AG09309 (cell line): ENCODE data around the gene SEMA3F.

Experiments used
- DNase-seq: peaks from one replicate; pipeline ENCODE4 v3.0.0-alpha.2; 2010; ENCODE audit warnings: low read depth
- H3K4me3 ChIP-seq: 2 replicates; pipeline ENCODE4 v1.5.1; 2011; ENCODE audit warnings: mild to moderate bottlenecking, low read depth, low read length, moderate library complexity; ENCODE audit not compliant: control insufficient read depth
- TF ChIP-seq, protein P1 (sequence below): IDR thresholded peaks from 2 replicates; pipeline ENCODE4 v1.5.1; 2011; ENCODE audit warnings: mild to moderate bottlenecking, low read depth, low read length, inconsistent platforms; ENCODE audit not compliant: insufficient read depth, control insufficient read depth; ENCODE audit errors: missing control alignments

SEMA3F gene

DNA sequence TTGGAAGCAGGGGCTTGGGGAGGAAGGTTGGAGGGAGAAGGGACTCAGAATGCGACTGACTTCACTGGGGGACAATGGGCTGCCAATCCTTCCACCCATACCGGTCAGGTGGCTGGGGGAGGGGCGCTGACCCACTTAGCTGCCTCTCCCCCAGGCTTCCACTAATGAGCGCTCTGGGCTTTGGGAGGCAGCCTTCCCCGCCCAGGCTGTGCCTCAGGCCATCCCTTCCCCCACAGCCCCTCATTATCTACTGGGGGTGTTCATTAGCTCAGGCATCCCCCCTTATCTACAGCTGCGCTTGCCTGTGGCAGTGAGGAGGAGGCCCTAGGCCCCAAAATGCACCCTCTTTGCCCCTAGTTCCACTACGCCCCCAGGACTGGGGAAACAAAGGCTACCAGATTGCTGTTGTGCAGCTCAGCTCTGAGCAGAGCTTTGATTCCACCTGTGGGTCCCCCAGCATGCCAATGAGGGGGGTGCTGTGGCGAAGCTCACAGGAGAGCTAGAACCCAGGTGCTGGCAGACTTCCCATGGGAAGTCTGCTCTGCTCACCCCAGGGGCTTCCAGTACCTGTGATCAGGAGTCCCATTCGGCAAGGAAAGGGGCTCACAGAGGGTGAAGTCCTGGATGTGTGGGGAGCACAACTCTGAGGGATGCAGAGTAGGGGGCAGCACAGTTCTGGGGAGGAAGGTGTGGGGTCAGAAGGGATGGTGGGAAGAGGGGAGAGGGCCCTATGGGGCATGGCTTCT is 29.4 kb upstream of the SEMA3F start:
- H3K4me3 ChIP-seq = no peak overlapping the region
- TF ChIP-seq, protein P1, sequence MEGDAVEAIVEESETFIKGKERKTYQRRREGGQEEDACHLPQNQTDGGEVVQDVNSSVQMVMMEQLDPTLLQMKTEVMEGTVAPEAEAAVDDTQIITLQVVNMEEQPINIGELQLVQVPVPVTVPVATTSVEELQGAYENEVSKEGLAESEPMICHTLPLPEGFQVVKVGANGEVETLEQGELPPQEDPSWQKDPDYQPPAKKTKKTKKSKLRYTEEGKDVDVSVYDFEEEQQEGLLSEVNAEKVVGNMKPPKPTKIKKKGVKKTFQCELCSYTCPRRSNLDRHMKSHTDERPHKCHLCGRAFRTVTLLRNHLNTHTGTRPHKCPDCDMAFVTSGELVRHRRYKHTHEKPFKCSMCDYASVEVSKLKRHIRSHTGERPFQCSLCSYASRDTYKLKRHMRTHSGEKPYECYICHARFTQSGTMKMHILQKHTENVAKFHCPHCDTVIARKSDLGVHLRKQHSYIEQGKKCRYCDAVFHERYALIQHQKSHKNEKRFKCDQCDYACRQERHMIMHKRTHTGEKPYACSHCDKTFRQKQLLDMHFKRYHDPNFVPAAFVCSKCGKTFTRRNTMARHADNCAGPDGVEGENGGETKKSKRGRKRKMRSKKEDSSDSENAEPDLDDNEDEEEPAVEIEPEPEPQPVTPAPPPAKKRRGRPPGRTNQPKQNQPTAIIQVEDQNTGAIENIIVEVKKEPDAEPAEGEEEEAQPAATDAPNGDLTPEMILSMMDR = no peak
- DNase-seq = no peak

DNA sequence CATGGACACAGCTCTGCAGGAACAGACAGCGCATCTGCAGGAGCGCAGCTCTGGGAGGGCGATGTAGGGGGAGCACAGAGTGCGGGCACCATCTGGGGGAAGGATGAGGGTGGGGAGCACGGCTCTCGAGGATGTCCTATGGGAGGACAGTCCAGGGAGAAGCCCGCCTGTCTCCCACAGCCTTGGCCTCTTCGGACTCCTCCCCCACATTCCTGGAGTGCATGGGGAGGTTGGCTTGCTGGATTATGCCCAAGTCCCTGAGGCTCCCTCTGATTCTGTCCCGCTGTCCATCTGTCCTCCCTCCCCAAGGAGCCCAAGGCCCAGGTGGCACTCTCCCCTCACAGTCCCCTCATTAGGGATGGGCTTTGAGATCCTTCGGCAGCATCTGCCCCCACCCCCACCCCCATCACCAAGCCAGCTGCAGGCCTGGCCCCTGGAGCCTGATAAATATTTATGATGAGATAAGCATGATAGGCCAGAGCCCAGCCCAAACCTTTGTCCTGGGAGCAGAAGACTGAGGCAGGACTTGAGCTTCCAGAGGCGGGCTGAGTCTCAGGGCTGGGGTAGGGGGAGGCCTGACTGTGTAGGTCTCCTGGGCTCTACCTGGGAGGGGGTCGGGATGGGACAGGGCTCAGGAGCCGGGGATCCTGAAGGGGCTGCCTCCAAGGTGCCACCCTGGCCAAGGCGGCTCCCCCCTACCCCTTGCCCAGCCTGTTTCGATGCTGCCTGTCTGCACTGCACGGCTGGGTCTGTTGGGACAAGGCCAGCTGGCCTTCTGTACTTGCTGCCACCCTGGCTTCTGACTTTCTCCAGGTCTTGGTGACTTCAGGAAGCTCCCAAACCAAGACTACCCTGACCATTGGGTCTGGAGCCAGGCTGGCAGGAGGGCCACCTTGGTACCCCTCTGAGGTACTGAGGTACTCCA is 28.6 kb upstream of the SEMA3F start:
- no peak for DNase-seq
- TF ChIP-seq, protein P1 = no peak
- H3K4me3 ChIP-seq = no peak overlapping the region

DNA sequence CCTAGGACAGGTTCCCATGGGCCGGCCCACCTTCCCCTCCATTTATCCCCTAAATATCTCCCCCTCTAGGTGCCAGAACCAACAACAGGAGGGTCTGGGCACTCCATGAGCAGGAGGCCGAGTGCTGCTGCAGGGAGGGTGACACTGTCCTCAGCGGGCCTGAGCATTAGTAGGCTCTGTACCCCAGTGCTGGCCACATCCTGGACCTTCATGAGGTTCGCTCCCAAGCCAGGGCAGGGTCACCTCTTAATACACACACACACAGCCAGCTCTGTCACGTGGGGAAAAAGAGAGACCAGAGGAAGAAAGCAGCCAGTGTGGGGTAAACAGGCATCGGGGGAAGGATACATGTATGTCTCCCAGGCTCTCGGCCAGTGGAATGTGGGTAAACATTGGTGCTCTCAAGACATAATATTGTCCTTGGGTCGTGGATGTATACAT is 27.9 kb upstream of the SEMA3F start:
- no peak overlapping the region for H3K4me3 ChIP-seq
- DNase-seq = no peak
- TF ChIP-seq, protein P1 = no peak

DNA sequence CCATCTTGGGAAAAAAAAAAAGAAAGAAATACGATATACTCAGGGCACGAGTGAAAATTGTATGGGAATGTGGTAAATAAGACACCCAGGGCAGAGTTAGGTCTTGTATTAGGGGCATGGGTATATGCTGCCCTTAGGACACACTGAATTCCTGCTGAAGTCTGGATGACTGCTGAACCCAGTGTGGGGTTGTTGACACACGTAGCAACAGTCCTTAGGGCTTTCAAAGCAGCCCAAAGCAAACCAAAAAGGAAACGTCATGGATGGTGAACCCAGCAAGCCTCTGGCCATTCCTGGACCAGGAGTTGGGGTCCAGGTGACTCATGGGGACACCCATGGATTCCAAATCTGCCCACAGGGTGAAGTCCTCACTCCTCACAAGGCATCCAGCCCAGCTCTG is 27.1 kb upstream of the SEMA3F start:
- TF ChIP-seq, protein P1 = no peak
- no peak for DNase-seq
- H3K4me3 ChIP-seq = no peak overlapping the region

DNA sequence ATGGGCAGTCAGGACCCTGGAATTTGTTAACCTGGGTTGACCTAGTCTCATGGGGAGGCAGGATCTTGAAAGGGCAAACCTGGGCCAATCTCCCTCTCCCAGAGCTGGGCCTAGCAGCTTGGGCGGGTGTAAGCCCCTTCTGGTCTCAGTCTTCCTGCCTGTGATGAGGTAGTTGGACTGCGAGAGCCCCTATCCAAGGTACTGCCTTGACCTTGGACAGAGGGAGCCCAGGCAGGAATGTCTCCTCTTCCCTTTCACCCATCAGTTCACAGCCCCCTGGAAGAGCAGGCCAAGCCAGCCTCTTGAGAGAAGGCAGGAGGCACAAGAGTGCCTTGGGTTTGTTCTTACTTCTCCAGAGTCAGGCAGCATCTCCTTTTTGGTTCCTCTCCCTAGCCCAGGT is 24.7 kb upstream of the SEMA3F start:
- TF ChIP-seq, protein P1 = no peak
- H3K4me3 ChIP-seq = no peak overlapping the region
- DNase-seq = no peak

DNA sequence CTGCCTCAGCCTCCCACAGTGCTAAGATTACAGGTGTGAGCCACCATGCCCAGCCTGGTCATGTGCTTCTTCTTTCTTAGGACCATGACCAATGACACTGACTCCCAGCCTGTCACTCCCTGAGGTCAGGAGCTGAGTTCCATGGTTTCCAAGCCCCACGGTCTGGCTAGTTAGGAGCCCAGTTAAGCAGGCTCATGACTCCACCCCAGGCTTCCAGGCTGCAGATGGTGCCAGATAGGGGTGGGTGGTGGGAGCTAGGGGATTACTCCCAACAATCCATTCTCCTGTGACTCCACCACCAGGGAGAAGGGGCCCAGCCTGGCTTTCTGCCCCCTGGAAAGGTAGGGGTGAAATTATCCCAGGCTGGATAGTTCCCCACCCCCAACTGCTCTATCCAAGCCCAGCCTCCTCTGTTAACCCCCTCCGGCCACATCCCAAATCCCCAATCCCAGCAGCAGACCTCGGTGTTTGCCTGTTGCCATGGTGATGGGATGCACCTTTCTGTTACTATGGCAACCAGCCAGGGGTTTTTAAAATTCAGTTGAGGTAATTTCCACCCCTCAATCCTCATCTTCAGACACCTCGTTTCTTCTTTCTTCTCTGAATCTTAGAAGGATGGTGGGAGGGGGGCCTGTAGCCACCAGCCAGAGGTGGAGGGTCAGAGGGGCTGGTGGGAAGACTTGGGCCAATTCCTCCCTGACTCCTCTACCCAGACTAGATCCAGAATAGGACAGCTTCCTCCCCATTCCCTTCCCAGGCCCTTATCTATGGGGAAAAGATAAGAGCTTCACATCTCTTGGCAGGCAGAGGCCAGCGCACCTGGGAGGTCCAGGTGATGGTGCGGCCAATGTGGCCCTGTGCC is 22.5 kb upstream of the SEMA3F start:
- TF ChIP-seq, protein P1 = no peak
- H3K4me3 ChIP-seq = no peak overlapping the region
- DNase-seq = no peak
